Measurements from ENCODE around the gene NBDY.
"Not testable (repeated sequence)": the region's sequence is repeated elsewhere in the genome, so short reads cannot be mapped to it uniquely, and the experiment has no call there.

NBDY gene, protein sequence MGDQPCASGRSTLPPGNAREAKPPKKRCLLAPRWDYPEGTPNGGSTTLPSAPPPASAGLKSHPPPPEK

DNA sequence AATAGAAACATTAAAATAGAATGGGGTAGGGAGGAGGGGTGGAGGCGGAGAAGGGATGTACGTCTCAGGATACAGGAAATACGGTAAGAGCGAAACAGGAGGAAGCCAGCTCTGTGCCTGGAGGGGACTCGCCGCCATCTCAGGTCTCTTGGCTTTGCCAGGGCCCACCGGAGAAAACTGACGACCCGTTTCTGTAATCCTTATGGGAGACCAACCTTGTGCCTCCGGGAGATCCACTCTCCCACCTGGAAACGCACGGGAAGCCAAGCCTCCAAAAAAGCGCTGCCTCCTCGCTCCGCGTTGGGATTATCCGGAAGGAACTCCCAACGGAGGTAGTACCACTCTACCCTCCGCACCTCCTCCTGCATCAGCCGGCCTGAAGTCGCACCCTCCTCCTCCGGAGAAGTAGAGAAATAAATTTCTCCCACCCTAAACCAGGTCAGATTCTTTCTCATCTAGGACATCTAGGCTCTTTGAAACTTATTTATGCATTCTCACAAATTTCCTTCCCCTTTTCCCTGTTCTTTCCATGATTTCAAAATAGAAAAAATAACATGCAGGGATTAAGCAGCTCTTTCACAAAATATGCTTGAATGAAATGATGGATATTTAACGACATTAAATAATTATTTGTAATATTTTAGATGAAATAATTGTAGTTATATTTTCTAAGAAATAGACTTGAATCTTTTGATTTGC is at the start of gene NBDY:
Gene NBDY (plus strand): TSS at position 92 of the 699 bp plus-strand sequence. CDS start 111 bp downstream, at position 203.
- peak; percentile 74 for DNase-seq (ENCODE audit: low spot score)

DNA sequence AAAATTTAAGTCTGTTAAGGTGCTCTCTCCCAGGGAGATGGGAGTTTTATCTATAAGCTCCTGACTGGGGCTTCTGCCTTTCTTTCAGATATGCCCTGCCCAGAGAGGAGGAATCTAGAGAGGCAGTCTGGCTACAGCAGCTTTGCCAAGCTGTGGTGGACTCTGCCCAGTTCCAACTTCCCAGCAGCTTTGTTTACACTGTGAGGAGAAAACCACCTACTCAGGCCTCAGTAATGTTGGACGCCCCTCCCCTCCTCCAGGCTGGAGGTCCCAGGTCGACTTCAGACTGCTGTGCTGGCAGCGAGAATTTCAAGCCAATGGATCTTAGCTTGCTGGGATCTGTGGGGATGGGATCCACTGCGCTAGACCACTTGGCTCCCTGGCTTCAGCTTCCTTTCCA is 24.5 kb upstream of the NBDY start:
- not testable (repeated sequence) for DNase-seq (ENCODE audit: low spot score)

DNA sequence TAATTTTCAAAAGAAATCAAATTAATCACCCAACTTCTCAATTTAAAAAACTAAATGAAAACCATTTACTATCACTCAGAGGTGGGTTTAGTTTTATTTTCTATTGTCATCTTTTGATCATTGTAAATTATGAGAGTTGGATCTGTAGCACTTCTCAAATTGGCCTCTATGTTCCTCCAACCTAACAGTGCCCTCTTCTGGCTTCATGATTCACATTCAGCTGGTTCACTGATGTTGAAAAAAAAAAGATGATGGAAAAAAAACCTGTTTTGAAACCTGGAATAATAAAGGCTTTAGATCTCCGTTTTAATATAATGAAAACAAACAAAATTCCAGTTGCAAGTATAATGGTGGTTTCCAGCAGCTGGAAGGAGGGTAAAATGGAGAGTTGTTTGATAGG is 2.4 kb upstream of the NBDY start:
- no peak for DNase-seq (ENCODE audit: low spot score)

DNA sequence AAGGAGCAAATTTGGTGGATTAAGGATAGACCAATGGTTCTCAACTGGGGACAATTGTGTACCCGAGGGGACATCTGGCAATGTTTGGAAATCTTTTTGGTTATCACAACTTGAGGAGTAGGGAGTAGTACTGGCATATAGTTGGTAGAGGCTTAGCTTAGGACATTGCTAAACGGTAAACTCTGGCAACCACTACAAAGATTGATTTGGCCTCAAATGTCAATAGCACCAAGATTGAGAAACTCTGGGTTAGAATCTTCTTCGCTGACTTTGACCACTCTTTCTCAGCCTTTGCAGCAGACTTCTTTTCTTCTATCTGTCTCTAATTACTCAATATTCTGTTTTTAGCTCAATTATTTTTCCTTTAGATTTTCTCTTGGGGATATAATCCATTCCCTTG is 1.5 kb upstream of the NBDY start:
- no peak for DNase-seq (ENCODE audit: low spot score)

DNA sequence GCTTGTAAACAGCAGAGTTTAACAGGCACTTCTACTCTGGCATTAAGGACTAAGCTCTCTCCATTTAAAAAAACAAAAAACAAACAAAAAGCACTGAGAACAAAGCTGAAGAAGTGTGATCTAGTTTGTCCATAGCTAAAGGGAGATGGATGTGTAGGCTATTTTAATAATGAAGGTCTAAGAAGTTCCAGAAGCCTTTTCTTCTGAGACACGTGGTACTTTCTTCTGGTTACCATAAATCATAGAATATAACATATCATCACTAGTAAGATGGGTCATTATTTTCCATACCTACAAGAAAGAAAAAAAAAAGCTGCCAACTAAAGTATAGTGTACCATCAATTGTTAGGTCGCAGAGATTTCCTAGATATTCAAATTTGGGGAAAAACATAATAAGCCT is 722 bp upstream of the NBDY start:
- no peak for DNase-seq (ENCODE audit: low spot score)

DNA sequence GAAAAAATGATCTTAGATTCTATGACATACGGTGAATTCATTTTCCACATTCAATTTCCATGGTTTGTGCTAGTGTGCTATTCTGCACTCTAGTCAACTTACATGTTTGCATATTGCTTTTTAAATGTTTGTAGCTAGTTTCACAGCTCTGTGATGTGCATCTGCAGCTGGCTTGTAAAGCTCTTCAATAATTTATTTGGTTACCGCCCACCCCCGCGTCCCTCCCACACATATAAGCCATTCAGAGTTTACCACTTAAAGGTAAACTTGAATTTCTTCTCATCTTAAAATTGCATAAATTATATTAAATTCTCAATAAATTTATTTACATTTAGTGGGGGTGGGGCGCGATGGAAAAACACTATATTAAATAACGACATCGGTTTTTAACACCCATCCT is 291 bp upstream of the NBDY start:
- no peak for DNase-seq (ENCODE audit: low spot score)

DNA sequence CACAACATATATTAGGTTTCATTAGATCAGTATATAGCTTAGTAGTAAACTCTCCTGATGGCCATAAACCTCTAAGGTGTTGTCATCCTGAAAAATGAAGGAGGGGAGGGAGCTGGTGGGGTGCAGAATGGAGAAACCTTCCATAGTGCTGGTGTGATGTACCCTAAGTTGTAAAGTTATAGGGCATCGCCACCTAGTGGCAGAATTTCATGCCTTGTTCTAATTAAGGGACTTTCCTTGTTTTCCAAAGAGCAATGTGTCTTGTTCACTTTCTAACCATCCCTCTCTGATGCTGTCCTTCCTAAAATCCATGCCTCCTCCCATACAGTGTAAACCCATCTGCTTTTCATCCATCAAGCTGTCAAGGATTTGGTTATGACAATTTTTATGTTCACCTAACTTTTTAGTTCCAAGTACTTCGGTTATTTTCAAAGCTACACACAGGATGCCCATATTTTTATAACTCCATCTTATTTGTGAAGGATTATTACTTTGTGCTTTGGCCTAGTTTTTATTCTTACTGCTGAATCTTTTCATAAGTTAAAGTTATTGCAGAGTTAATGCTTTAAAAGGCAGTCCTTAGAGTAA is 4.5 kb downstream of the NBDY start:
- DNase-seq (ENCODE audit: low spot score) = no peak

DNA sequence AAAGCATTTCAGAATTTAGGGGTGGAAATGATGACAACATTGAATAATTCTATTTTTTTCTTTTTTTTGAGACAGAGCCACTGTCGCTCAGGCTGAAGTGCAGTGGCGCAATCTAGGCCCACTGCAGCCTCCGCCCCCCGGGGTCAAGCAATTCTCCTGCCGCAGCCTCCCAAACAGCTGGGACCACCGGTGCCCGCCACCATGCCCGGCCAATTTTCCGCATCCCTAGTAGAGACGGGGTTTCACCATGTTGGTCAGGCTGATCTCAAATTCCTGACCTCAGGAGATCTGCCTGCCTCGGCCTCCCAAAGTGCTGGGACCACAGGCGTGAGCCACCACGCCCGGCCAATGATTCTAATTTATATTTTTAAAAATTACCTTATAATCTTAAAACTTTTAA is 7.2 kb downstream of the NBDY start:
- no peak for DNase-seq (ENCODE audit: low spot score)

DNA sequence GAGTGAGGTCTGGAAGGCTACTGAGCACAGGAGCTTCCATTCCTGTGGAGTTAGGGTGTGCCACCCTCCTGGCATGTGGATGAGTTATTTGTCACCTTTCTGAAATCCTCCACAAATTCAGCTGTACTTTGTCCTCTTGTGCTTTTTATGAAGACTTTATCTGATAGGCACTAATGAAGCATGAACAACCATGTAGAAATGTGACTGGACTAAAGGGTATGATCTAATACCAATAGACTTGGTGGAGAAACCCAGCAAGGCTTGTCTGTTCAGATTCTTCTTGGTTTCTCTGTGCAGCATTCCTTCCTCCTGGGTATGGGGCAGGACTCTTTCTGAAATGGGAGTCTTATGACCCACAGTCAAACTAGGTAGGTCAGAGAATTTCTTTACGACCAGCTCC is 9.6 kb downstream of the NBDY start:
- DNase-seq (ENCODE audit: low spot score) = no peak

DNA sequence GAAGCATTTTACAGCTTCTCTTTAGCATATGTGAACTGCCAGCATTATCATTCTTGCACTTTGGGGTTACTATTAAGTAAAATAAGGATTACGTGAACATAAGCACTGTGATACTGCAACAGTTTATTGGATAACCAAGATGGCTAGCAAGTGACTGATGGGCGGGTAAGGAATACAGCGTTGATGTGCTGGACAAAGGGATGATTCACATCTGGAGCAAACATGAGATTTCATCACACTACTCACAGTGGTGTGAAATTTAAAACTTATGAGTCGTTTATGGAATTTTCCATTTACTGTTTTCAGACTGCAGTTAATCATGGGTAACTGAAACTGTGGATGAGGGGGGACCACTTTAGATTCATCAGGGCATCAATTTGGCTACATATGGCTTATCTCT is 16.0 kb downstream of the NBDY start:
- no peak for DNase-seq (ENCODE audit: low spot score)

DNA sequence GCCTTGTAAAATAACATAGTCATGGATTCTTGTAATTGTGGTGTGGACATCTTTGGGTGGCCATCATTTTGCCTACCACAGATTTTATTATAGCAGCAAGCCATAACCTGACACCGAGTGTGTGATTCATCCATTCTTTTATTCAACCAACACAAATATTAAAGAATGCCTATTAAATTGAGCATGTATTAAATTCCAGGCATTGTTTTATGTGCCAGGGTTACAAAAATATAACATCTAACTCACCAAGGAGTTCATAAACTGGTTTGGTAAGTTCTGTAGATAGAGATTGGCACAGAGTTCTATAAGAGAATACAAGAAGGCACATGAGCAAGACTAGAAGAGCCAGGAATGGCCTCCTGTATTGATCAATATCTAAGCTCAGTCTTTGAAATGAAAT is 18.0 kb downstream of the NBDY start:
- no peak for DNase-seq (ENCODE audit: low spot score)

DNA sequence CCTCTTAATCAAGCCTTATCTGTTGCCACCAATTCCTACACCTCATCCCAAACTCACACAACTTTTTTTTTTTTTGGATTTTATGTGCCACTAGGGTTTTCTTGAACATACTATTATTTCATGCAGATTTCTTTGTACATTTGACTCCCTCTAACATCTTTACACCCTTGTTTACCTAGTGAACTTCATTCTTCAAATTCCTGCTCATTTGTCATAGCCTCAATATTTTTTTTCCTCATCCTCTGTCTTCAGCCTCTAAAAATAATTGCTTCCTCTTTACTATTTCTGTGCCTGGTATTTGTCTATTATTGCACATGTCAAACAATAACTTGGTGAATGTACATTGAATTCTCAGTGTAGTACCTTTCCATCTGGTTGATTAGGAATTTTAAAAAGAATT is 22.0 kb downstream of the NBDY start:
- no peak for DNase-seq (ENCODE audit: low spot score)

DNA sequence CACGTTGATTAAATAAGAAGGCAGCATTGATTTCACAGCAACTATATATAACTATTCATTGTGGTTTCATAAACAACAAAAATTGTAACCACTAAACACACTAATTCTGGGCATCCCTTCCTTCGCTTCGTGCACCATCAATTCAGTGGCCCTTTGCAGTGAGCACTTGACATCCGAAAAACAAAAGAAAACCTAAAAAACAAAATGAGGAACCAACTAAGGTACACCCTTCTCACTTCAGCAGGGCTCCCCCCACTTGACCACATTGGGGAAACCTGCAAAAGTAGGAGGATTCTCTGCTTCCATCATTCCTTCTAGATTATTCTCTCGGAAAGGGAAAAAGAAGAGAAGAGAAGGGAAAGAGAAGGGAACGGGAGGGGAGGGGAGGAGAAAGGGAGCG is 28.3 kb downstream of the NBDY start:
- no peak for DNase-seq (ENCODE audit: low spot score)

DNA sequence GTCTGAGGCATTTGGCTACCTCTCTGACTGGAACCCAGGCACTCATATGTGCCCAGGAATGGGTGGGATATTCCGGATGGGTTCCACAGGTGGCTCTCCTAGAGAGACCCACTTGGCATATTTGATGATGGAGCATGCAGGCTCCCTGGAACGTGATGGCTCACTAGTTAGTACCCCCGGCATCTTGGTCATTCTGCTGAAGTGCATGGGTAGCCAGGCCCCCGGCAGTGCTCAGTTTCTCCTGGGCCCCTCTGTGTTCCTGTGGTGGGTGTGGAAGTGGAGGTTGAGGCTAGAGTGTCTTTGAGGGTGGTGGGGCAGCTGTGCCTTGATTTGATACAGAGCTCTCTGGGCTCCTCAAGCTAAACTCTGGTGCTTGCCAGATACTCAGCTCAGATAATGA is 29.4 kb downstream of the NBDY start:
- no peak for DNase-seq (ENCODE audit: low spot score)

DNA sequence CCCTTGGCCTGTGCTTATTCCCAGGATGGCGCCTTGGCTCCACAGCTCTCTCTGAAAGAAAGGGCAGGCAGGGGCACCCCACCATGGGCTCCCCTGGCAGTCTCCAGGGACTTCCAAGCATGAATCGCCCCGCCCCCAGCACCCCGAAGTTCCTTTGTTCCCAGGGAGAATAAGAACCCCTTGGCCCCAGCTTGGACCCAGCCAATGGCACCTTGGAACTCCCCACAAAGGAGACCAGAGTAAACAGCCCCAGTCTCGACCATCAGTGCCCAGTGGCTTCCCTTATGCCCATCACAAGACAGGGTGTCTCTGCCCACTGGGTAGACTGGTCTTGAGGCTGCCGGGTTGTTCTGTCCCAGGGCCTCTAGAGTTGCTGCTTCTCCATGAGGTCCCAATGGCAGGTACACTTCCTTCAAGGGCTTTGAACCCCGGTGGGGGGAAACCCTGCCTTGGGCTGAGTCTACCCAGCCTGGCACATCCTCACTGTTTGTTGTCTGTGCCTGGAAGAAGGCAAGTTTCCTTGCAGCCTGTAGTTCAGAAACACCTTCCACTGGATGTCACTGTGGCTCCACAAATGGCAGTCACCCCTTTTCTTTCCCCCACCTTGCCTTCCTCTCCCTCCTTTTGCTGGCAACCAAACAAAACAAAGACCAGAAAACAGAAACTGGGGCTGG is 30.8 kb downstream of the NBDY start:
- no peak for DNase-seq (ENCODE audit: low spot score)

DNA sequence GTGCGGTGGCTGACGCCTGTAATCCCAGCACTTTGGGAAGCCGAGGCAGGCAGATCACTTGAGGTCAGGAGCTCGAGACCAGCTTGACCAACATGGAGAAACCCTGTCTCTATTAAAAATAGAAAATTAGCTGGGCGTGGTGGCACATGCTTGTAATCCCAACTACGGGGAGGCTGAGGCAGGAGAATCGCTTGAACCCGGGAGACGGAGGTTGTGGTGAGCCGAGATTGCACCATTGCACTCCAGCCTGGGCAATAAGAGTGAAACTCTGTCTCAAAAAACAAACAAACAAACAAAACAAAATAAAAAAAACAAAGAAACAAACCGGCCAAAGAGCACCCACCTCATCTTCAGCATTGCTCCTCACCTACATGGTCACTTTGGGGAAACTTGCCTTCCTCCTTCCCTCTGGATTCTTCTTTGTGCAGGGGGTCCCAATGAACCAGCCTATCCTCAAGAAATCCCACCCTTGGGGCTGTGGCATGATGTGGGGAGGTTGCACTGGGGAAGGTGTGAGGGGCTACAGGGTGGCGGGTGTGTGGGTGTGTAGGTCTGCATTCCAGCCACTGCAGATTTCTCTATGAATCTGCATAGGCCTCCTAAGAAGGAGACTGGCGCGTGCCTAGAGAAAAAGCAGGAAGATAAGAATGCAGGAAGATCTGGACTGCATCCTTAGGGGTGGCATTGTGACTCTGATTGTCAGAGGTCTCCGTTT is 31.5 kb downstream of the NBDY start:
- DNase-seq (ENCODE audit: low spot score) = not testable (repeated sequence)

DNA sequence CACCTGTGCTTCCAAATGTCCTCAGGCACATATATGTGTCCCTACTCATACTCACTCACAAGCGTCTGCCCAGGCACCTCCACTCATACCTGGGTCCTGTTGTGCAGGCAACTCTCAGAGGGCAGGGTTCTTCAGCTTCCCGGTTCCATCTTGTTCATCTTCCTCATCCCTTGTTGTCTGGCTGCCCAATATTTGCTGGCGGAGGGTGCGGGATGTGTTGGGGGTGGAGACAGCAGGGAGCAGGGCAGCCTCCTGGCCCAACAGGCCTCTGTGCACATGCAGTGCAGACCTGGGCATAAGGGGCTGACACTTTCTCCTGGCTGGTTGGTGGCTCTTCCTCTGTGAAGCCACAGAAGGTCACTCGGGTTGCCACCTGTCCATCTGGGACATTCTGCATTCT is 32.1 kb downstream of the NBDY start:
- DNase-seq (ENCODE audit: low spot score) = no peak

DNA sequence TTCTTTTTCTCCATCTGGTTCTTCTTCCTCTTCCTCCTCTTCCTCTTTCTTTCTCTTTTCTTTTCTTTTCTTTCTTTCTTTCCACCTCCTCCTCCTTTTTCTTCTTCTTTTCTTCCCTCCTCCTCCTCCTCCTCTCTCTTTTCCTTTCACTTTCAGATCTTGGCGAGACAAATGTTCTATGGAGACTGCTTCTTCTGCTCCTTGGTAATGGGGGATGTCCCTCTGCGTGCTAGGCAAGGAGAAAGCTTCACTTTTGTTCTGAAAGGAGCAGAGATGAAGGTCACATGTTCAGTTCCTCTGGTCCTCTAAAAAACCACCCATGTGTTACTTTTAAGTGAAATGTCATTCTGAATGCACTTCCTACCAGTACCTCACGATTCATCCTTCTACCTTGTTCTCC is 33.2 kb downstream of the NBDY start:
- no peak for DNase-seq (ENCODE audit: low spot score)

DNA sequence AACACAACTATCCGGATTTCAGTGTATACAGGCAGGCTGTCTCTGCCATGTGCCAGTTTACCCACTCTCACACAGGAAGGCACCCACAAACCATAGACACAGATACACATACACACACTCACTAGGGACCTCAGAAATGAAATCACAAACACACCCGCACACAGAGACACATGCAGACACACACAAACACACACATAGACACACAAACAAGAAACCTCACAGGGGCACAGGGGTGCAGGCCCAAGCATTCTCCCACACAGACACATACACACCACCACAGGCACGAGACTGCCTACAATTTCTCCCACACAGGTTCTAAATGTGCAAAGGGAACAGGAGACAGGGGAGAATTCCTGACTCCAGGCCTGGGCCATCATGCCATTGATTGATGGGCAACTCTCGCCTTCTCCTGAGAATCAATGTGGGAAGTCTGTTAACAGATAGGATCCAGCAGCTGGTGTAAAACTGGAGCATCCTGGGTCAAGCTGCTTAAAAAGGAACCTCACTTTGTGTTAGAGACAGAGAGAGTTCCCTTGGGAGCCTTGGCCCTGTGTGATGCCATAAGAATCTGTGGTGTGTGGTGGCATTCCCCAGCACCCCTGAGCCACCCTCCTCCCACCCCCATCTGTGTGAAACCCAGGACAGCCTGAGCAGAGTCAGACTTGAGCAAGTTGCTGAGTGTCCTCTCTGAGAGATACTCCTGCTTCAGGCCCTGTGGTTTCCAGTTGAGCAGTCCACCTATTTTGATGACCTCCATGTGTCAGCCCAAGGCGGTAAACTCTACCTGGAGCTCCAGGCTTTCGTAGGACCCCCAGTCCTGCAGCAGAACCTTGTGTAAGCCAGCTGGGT is 33.9 kb downstream of the NBDY start:
- no peak for DNase-seq (ENCODE audit: low spot score)

DNA sequence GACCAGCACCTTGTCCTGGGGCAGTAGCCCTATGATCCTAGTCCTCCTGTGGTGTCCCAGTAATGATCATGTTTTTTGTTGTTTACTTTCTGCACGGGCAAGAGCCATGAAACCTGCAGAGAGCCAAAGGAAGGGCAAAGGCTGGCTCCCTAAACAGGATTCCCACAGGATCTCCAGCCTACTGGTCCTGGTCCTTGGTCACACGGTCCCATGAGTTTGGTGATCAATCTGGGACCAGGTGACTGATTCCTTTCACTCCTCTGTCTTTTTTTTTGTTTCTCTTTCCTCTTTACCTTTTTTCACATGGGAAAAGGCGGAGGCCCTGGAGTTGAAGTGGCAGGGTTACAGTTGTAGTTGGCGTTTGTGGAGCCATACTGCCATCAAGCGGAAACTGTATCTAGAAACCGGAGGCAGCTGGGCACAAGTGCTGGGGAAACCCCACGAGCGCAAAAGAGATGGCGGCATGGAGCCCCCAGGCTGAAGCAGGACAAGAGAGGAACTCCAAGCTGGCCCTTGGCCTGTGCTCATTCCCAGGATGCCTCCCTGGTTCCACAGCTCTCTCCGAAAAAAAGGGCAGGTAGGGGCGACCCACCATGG is 34.6 kb downstream of the NBDY start:
- no peak for DNase-seq (ENCODE audit: low spot score)
